ENCODE results near the gene CABP7. TPM values are rescaled to one million over a fixed set of nuclear protein-coding genes. Genes with fewer than 3 reads are reported as not detected.
A peak's percentile ranks its signal among the peaks of the same experiment; 100 is the strongest.

The CABP7 gene
- total RNA-seq, 1 donor from 2014 or later = not detected

GRCh38 chr22:29741926-29742325, 22.1 kb downstream of the CABP7 start:
- TF ChIP-seq POLR2AphosphoS5 (IDR thresholded peaks at IDR 0.05; ENCODE audit: insufficient read depth in 1 of 2, low read depth in 1 of 2) = no peak
- no peak for TF ChIP-seq CTCF (IDR thresholded peaks at IDR 0.05)
- TF ChIP-seq POLR2A (IDR thresholded peaks at IDR 0.05) = no peak
- H3K9me3 ChIP-seq = no peaks in the 10 kb centered on the region
- no peak overlapping the region for H3K4me3 ChIP-seq
- peaks cover 15% of the 10 kb centered on the region for H3K4me1 ChIP-seq
- H3K27me3 ChIP-seq = no peaks in the 10 kb centered on the region
- H3K27ac ChIP-seq = no peak overlapping the region
- no peak for DNase-seq (ENCODE audit: extremely low spot score in 2 of 2)
- intact Hi-C loops (cut with DNase I) = no loop called here
- peaks cover 0 to 9% of the 10 kb centered on the region in 2 donors for H3K36me3 ChIP-seq

- TF ChIP-seq POLR2AphosphoS5 (IDR thresholded peaks at IDR 0.05; ENCODE audit: insufficient read depth in 1 of 2, low read depth in 1 of 2) = no peak
- no peak for TF ChIP-seq CTCF (IDR thresholded peaks at IDR 0.05)
- TF ChIP-seq POLR2A (IDR thresholded peaks at IDR 0.05) = no peak
- no peak for DNase-seq (ENCODE audit: extremely low spot score in 2 of 2)
- no peaks in the 10 kb centered on the region for H3K27me3 ChIP-seq
- H3K4me3 ChIP-seq = no peak overlapping the region
- intact Hi-C loops (cut with DNase I) = no loop called here
- peaks cover 0 to 9% of the 10 kb centered on the region in 2 donors for H3K36me3 ChIP-seq
- H3K9me3 ChIP-seq = no peaks in the 10 kb centered on the region
- peaks cover 15% of the 10 kb centered on the region for H3K4me1 ChIP-seq
- H3K27ac ChIP-seq = no peak overlapping the region
Observed at GRCh38 chr22:29742326-29742725, 22.5 kb downstream of the CABP7 start.

- Histone ChIP-seq H3K4me1 (peaks cover 15% of the 10 kb centered on the region), H3K4me3 (no peak overlapping the region), H3K27me3 (no peaks in the 10 kb centered on the region), H3K27ac (no peak overlapping the region), H3K36me3 (peaks cover 0 to 9% of the 10 kb centered on the region in 2 donors), H3K9me3 (no peaks in the 10 kb centered on the region)
- TF ChIP-seq POLR2A (IDR thresholded peaks at IDR 0.05) (no peak), CTCF (IDR thresholded peaks at IDR 0.05) (no peak), POLR2AphosphoS5 (IDR thresholded peaks at IDR 0.05; ENCODE audit: insufficient read depth in 1 of 2, low read depth in 1 of 2) (peak in 1 of 2 donors; percentile 85)
- intact Hi-C loops (cut with DNase I) = no loop called here
- DNase-seq (ENCODE audit: extremely low spot score in 2 of 2) = peak in 1 of 2 donors; percentile 97
Observed at GRCh38 chr22:29744902-29745301, 25.1 kb downstream of the CABP7 start.

- H3K9me3 ChIP-seq = no peaks in the 10 kb centered on the region
- peak in 1 of 2 donors; percentile 88 for DNase-seq (ENCODE audit: extremely low spot score in 2 of 2)
- H3K36me3 ChIP-seq = peaks cover 0 to 4% of the 10 kb centered on the region in 2 donors
- no peak overlapping the region for H3K4me3 ChIP-seq
- peaks cover 15% of the 10 kb centered on the region for H3K4me1 ChIP-seq
- no peaks in the 10 kb centered on the region for H3K27me3 ChIP-seq
- intact Hi-C loops (cut with DNase I) = no loop called here
- TF ChIP-seq CTCF (IDR thresholded peaks at IDR 0.05) (no peak), POLR2AphosphoS5 (IDR thresholded peaks at IDR 0.05; ENCODE audit: insufficient read depth in 1 of 2, low read depth in 1 of 2) (no peak), POLR2A (IDR thresholded peaks at IDR 0.05) (no peak)
- H3K27ac ChIP-seq = no peak overlapping the region
Observed at GRCh38 chr22:29747832-29748231, 28.0 kb downstream of the CABP7 start.

GRCh38 chr22:29748248-29748893, 28.6 kb downstream of the CABP7 start:
- intact Hi-C loops (cut with DNase I) = no loop called here
- H3K36me3 ChIP-seq = peaks cover 0 to 4% of the 10 kb centered on the region in 2 donors
- H3K4me3 ChIP-seq = no peak overlapping the region
- H3K27me3 ChIP-seq = no peaks in the 10 kb centered on the region
- peak in 1 of 2 donors; percentile 91 for DNase-seq (ENCODE audit: extremely low spot score in 2 of 2)
- no peak for TF ChIP-seq POLR2AphosphoS5 (IDR thresholded peaks at IDR 0.05; ENCODE audit: insufficient read depth in 1 of 2, low read depth in 1 of 2)
- TF ChIP-seq CTCF (IDR thresholded peaks at IDR 0.05) = no peak
- TF ChIP-seq POLR2A (IDR thresholded peaks at IDR 0.05) = no peak
- no peaks in the 10 kb centered on the region for H3K9me3 ChIP-seq
- H3K27ac ChIP-seq = no peak overlapping the region
- peaks cover 15% of the 10 kb centered on the region for H3K4me1 ChIP-seq

Measured in vagina (tissue), 2 donors.